T47D (cell line): Measurements from ENCODE around the gene SIM1.
A peak's percentile ranks its signal among the peaks of the same experiment; 100 is the strongest.

Source experiments
- DNase-seq, 2 experiments: peaks; one replicate each; pipeline versions ENCODE4 v3.0.0 to v3.0.0-alpha.2; 2011 to 2012; ENCODE audit warnings: low read depth in 1 of 2, low spot score in 1 of 2
- JUND ChIP-seq: IDR thresholded peaks from 2 replicates; pipeline ENCODE4 v1.6.1; 2012; ENCODE audit warnings: low read depth
- in situ Hi-C: cut with HindIII; loops from 2 replicates; pipeline ENCODE4 v1.10.0; 2016; ENCODE audit warnings: low sequenced_read_pairs, low pct_unique_long_range_greater_than_20kb

The SIM1 gene

GRCh38 chr6:100464903-100465700 lies at the start of gene SIM1:
TSS of gene SIM1 (minus strand) at chr6:100464921. CDS start at chr6:100463468, 1,453 bp downstream.
- TF ChIP-seq JUND = no peak
- no peak for DNase-seq
- in situ Hi-C loops = no loop called here

DNA sequence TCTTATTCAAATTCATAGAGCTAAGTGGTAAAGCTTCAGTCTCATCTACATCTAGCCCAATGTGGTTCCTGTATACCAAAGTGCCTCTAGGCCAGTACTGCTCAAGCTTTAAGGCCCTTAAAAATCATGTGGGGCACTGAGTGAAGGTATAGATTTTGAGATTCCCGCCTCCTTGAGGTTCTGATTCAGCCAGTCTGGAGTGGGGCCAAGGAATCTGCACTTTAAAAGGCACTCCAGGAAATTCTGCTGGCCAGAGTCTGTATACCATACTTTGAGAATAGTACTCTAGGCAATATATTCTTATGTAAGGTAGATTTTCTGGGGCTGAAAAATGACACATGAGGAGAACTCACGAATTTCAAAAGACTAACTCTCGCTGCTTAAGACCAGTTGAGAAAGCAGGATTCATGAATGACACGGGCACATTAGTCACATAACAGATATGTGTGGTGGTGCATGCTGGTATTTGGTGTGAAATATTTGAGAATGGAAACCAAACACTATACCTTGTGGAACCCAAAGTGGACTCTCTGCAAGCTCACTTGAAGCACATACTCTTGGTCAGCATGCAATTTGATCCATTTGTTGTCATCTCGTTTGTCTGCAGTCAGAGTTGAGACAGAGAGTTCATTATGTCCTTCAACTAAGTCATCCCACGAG lies 47.6 kb upstream of the SIM1 start:
- no peak for TF ChIP-seq JUND
- in situ Hi-C loops = no loop called here
- no peak for DNase-seq

- no peak for TF ChIP-seq JUND
- DNase-seq = no peak
- in situ Hi-C loops = no loop called here
Observed at GRCh38 chr6:100509101-100509500, 44.4 kb upstream of the SIM1 start.

GRCh38 chr6:100506651-100507050 lies 41.9 kb upstream of the SIM1 start:
- DNase-seq = no peak
- no peak for TF ChIP-seq JUND
- in situ Hi-C loops = no loop called here

DNA sequence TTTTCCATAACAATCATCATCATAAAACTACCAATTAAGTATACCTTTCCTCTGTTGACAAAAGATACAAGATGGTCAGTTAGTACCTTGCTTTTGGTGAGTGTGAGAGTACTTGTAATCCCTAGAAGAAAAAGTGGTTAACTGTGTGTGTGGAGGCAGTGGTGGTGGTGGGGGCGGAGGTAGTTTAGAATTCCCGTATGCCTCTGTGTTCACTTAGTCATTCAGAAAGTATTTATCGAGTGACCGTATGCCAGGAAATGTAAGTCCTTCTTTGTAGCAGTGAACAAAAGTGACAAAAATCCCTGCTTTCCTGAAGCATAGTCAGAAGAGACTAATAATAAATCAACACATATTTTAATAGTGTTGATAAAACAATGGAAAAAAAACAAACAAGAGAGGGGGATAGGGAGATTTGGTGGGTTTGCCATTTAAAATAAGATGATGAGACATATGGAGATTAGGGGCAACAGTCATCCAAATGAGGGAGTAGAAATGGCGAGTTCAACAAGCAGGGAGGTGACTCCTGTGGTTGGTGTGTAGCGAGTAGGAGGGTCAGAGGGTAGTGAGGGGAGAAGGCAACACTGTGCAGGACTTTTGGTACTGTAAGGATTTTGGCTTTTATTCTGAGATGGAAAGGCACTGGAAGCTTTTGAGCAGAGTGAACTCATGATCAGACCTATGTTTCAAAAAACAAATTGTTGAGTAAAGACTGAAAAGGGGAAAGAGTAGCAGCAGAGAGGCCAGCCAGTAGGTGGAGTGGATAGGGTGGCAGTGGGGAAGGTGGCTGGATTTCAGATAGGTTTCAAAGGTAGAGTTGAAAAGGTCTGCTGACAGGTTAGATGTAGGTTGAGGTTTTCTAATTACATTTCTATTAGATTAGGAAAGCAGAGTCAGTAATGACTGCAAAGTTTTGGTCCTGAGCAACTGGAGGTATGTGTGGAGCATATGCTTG lies 40.3 kb upstream of the SIM1 start:
- TF ChIP-seq JUND = no peak
- DNase-seq = no peak
- in situ Hi-C loops = no loop called here

DNA sequence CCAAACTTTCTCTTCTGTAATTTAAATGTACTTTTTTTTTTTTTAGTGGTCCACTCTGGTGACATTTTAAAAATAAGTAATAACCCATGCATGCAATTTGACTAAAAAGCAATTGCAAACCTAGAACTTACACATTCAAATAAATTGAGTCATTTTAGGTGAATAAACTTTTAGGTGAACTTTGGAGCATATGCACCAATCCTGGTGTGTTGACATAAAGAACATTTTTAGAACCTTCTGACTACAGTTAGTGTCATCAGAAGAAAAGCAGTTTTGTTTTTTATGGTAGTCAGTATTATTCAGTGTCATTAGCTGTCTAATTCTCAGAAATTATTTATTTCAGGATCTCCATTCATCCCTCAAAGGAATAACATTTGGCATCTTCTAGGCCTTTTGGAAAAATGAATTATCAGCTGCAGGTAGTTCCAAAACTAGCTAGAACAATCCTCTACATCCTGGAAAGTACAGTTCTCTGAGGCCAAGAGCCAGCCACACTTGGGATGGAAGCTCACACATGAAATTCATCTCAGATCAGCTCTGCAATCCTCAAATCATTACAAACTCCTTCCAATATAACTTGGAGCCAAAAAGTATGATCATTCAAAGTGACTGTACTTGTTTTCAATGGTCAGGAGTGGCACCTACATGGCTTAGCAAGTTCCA lies 38.5 kb upstream of the SIM1 start:
- no peak for TF ChIP-seq JUND
- no peak for DNase-seq
- in situ Hi-C loops = no loop called here

- TF ChIP-seq JUND = 0 out of 2 replicates have a peak, but pooled peaks have one; percentile 16
- DNase-seq = peak in 1 of 2 experiments; percentile 51
- in situ Hi-C loops = no loop called here
Observed at GRCh38 chr6:100493206-100493888, 28.6 kb upstream of the SIM1 start.

DNA sequence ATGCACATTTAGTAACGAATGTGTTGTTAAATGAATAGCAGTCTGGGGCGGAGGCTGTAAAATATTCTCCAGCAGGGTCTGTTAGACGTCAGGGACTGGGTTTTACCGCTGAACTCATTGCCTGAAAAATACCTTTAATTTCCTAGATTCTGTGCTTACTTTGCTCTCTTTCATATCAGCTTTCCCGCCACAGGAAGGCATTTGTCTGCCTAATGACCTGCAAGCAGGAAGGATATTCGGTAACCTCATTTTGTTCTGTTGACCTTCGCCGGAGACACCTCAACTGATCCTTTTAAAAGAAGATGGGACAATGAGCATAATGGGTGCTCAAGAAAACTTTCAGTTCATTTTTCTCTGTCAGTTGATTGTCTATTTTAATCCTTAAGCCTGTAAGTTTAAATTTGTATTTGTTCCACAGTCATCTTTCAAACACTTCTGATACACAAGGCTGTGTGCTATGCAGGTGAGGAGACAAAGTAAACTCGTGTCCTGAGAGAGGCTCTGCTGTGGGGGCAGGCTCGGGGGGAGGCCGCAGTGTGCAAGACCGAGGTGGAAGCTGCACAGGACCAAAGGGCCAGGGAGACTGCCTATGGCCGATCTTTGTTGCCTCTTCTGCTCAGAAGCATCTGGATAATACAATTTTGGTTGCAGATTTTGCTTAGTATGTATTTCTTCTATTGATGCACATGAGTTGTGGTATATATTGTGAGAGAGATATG lies 27.4 kb upstream of the SIM1 start:
- DNase-seq = no peak
- TF ChIP-seq JUND = no peak
- in situ Hi-C loops = no loop called here

DNA sequence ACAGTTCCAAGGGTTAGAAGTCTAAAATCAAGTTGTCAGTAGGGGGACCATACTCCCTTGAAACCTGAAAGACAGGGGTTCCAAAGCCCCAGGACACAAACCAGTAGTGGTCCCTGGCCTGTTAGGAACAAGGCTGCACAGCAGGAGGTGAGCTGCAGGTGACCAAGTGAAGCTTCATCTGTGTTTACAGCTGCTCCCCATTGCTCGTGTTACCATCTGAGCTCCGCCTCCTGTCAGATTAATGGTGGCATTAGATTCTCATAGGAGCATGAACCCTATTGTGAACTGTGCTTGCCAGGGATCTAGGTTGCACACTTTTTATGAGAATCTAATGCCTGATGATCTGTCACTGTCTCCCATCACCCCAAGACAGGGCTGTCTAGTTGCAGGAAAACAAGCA lies 25.3 kb upstream of the SIM1 start:
- no peak for TF ChIP-seq JUND
- no peak for DNase-seq
- in situ Hi-C loops = no loop called here

GRCh38 chr6:100488244-100488643 lies 23.5 kb upstream of the SIM1 start:
- no peak for DNase-seq
- in situ Hi-C loops = no loop called here
- TF ChIP-seq JUND = no peak

- in situ Hi-C loops = no loop called here
- DNase-seq = no peak
- no peak for TF ChIP-seq JUND
Observed at GRCh38 chr6:100487638-100488037, 22.9 kb upstream of the SIM1 start.
